Skeletal muscle tissue (tissue), 4 donors: Measurements from ENCODE around the gene GBE1. TPM values are rescaled to one million over a fixed set of nuclear protein-coding genes. Genes with fewer than 3 reads are reported as not detected.

Experiments used
- H3K27ac ChIP-seq: one replicate; pipeline ENCODE4 v1.7.0; 2013; ENCODE audit warnings: mild to moderate bottlenecking, low read depth, low read length, inconsistent platforms
- H3K27me3 ChIP-seq, 3 donors: one replicate each; pipeline ENCODE4 v1.7.0; 2013; ENCODE audit warnings: low read length in 3 of 3; ENCODE audit not compliant: control insufficient read depth in 3 of 3, insufficient read depth in 3 of 3
- H3K36me3 ChIP-seq, 3 donors: one replicate each; pipeline ENCODE4 v1.7.0; 2013; ENCODE audit warnings: low read length in 3 of 3; ENCODE audit not compliant: control insufficient read depth in 3 of 3, insufficient read depth in 3 of 3
- H3K4me1 ChIP-seq, 3 donors: one replicate each; pipeline ENCODE4 v1.7.0; 2013; ENCODE audit warnings: low read length in 3 of 3, mild to moderate bottlenecking in 3 of 3; ENCODE audit not compliant: control insufficient read depth in 3 of 3, insufficient read depth in 3 of 3
- H3K4me3 ChIP-seq, 3 donors: one replicate each; pipeline ENCODE4 v1.7.0; 2013; ENCODE audit warnings: low read length in 3 of 3
- H3K9ac ChIP-seq, 3 donors: one replicate each; pipeline ENCODE4 v1.7.0; 2013; ENCODE audit warnings: low read length in 3 of 3, mild to moderate bottlenecking in 3 of 3, moderate library complexity in 2 of 3, low read depth in 1 of 3
- H3K9me3 ChIP-seq, 3 donors: one replicate each; pipeline ENCODE4 v1.7.0; 2013; ENCODE audit warnings: low read length in 3 of 3; ENCODE audit not compliant: control insufficient read depth in 3 of 3
- total RNA-seq: library from RNA; depleted of rRNA; stranded (reverse); fragments of >200 nt; gene quantifications from one replicate; pipeline ENCODE4 v1.2.3, GENCODE V29; 2014
- donor health status: Osteomylitis.

The GBE1 gene
- total RNA-seq, 1 donor from 2014 or later = 26.1 TPM

- H3K4me1 ChIP-seq = no peaks in the 10 kb centered on the region
- H3K4me3 ChIP-seq = no peak overlapping the region
- no peak overlapping the region for H3K9ac ChIP-seq
- H3K27ac ChIP-seq = no peak overlapping the region
- H3K27me3 ChIP-seq = no peaks in the 10 kb centered on the region
- peaks cover 0 to 4% (median 4%) of the 10 kb centered on the region in 3 donors for H3K36me3 ChIP-seq
- H3K9me3 ChIP-seq = no peaks in the 10 kb centered on the region
Measured at GRCh38 chr3:81684751-81685395, 76.6 kb downstream of the GBE1 start.

GRCh38 chr3:81676706-81677456 is 84.6 kb downstream of the GBE1 start:
- Histone ChIP-seq H3K27me3 (no peaks in the 10 kb centered on the region), H3K9ac (no peak overlapping the region), H3K4me3 (no peak overlapping the region), H3K36me3 (peaks cover 0 to 4% (median 4%) of the 10 kb centered on the region in 3 donors), H3K9me3 (no peaks in the 10 kb centered on the region), H3K27ac (no peak overlapping the region), H3K4me1 (peaks cover 0 to 3% (median 0%) of the 10 kb centered on the region in 3 donors)

- Histone ChIP-seq H3K27me3 (no peaks in the 10 kb centered on the region), H3K9me3 (no peaks in the 10 kb centered on the region), H3K4me3 (no peak overlapping the region), H3K27ac (no peak overlapping the region), H3K9ac (no peak overlapping the region), H3K4me1 (peaks cover 0 to 3% (median 0%) of the 10 kb centered on the region in 3 donors), H3K36me3 (peaks cover 2 to 5% (median 3%) of the 10 kb centered on the region in 3 donors)
Measured at GRCh38 chr3:81674690-81675089, 86.8 kb downstream of the GBE1 start.

GRCh38 chr3:81668283-81668682 is 93.2 kb downstream of the GBE1 start:
- no peaks in the 10 kb centered on the region for H3K9me3 ChIP-seq
- no peak overlapping the region for H3K9ac ChIP-seq
- no peak overlapping the region for H3K27ac ChIP-seq
- H3K36me3 ChIP-seq = peaks cover 2 to 6% (median 5%) of the 10 kb centered on the region in 3 donors
- H3K27me3 ChIP-seq = no peaks in the 10 kb centered on the region
- no peak overlapping the region for H3K4me3 ChIP-seq
- H3K4me1 ChIP-seq = peaks cover 0 to 3% (median 0%) of the 10 kb centered on the region in 3 donors

- Histone ChIP-seq H3K27me3 (no peaks in the 10 kb centered on the region), H3K4me1 (peaks cover 0 to 7% (median 0%) of the 10 kb centered on the region in 3 donors), H3K4me3 (no peak overlapping the region), H3K9ac (no peak overlapping the region), H3K9me3 (no peaks in the 10 kb centered on the region), H3K27ac (no peak overlapping the region), H3K36me3 (peaks cover 2 to 6% (median 5%) of the 10 kb centered on the region in 3 donors)
Measured at GRCh38 chr3:81666502-81667121, 94.8 kb downstream of the GBE1 start.

- H3K4me1 ChIP-seq = peaks cover 0 to 7% (median 0%) of the 10 kb centered on the region in 3 donors
- peaks cover 0 to 3% (median 0%) of the 10 kb centered on the region in 3 donors for H3K36me3 ChIP-seq
- H3K9me3 ChIP-seq = no peaks in the 10 kb centered on the region
- H3K27me3 ChIP-seq = no peaks in the 10 kb centered on the region
- no peak overlapping the region for H3K4me3 ChIP-seq
- no peak overlapping the region for H3K9ac ChIP-seq
- no peak overlapping the region for H3K27ac ChIP-seq
Measured at GRCh38 chr3:81663114-81663513, 98.3 kb downstream of the GBE1 start.

GRCh38 chr3:81660036-81660435 is 101.4 kb downstream of the GBE1 start:
- no peaks in the 10 kb centered on the region for H3K9me3 ChIP-seq
- no peaks in the 10 kb centered on the region for H3K36me3 ChIP-seq
- no peaks in the 10 kb centered on the region for H3K27me3 ChIP-seq
- H3K4me3 ChIP-seq = no peak overlapping the region
- no peak overlapping the region for H3K27ac ChIP-seq
- H3K9ac ChIP-seq = no peak overlapping the region
- H3K4me1 ChIP-seq = peaks cover 0 to 7% (median 0%) of the 10 kb centered on the region in 3 donors

- Histone ChIP-seq H3K27me3 (no peaks in the 10 kb centered on the region), H3K9me3 (no peaks in the 10 kb centered on the region)
Measured at GRCh38 chr3:81658322-81658997, 103.0 kb downstream of the GBE1 start.

GRCh38 chr3:81651139-81651538 is 110.3 kb downstream of the GBE1 start:
- no peak overlapping the region for H3K27ac ChIP-seq
- H3K4me3 ChIP-seq = no peak overlapping the region
- H3K9me3 ChIP-seq = no peaks in the 10 kb centered on the region
- peaks cover 0 to 3% (median 0%) of the 10 kb centered on the region in 3 donors for H3K36me3 ChIP-seq
- peaks cover 2 to 5% (median 5%) of the 10 kb centered on the region in 3 donors for H3K4me1 ChIP-seq
- H3K27me3 ChIP-seq = no peaks in the 10 kb centered on the region
- no peak overlapping the region for H3K9ac ChIP-seq

More at GRCh38 chr3:81658322-81658997, 103.0 kb downstream of the GBE1 start:
- H3K27ac ChIP-seq = no peak overlapping the region
- peaks cover 0 to 5% (median 0%) of the 10 kb centered on the region in 3 donors for H3K4me1 ChIP-seq
- no peak overlapping the region for H3K4me3 ChIP-seq
- no peaks in the 10 kb centered on the region for H3K36me3 ChIP-seq
- H3K9ac ChIP-seq = no peak overlapping the region
